ENCODE data around the gene ACVR1C.

DNA sequence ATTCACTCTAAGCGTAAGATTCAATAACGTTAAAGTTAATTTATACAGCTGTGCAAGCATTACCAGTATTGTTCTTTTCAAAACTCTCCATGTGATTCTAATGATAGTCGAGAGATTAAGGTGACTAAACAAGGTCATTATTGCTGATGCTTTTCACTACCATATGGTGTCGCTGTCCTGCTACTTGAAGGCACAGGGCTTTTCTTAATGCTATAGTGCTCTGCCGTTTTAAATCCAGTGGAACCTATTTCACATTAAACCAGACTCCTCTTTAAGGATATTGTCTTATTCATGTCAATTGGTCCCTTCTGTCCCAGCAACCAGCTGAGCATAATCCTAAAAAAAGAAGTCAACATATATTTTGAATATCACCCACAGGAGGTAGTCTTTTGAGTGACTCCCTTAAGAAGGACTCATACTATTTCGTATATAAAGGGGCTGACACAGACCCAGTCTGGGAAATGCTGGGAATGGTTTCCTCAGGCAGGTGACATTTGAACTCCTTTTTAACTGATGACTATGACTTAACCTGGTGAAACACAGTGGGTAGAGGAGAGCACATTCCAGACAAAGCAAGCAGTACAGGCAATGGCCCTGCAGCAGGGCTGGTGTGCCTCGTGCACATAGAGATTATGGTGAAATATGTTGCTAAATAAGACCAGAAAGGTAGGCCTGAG lies 130.9 kb downstream of the ACVR1C start:
- TF ChIP-seq EZH2 (optimal IDR thresholded peaks at IDR 0.05; ENCODE audit: low read depth, low read length) = no peak
- TF ChIP-seq, protein P1, sequence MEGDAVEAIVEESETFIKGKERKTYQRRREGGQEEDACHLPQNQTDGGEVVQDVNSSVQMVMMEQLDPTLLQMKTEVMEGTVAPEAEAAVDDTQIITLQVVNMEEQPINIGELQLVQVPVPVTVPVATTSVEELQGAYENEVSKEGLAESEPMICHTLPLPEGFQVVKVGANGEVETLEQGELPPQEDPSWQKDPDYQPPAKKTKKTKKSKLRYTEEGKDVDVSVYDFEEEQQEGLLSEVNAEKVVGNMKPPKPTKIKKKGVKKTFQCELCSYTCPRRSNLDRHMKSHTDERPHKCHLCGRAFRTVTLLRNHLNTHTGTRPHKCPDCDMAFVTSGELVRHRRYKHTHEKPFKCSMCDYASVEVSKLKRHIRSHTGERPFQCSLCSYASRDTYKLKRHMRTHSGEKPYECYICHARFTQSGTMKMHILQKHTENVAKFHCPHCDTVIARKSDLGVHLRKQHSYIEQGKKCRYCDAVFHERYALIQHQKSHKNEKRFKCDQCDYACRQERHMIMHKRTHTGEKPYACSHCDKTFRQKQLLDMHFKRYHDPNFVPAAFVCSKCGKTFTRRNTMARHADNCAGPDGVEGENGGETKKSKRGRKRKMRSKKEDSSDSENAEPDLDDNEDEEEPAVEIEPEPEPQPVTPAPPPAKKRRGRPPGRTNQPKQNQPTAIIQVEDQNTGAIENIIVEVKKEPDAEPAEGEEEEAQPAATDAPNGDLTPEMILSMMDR (IDR thresholded peaks at IDR 0.05; ENCODE audit: low read length) = peak; percentile 91
